GM23338 (cell line): Measurements from ENCODE around the gene GIMAP2. TPM values are rescaled to one million over a fixed set of nuclear protein-coding genes. Genes with fewer than 3 reads are reported as not detected.

Experiments
- ATAC-seq: fragments of 200-7000 bp; cut with Tn5 transposase; 3 replicates; pipeline ENCODE4 v1.9.1; 2020
- DNase-seq: peaks from one replicate; pipeline ENCODE4 v3.0.0-alpha.2; 2015; ENCODE audit warnings: low spot score
- H2AFZ ChIP-seq: fragments of 200-600 bp; sonication (generic); 2 replicates; pipeline ENCODE4 v1.8.0; 2016; ENCODE audit warnings: antibody characterized with exemption, mild to moderate bottlenecking, moderate library complexity
- H3F3A ChIP-seq: fragments of 200-600 bp; sonication (generic); replicated peaks from 2 replicates; pipeline ENCODE4 v1.8.0; 2017; ENCODE audit warnings: antibody characterized with exemption, mixed run types, low read depth
- H3K27ac ChIP-seq: fragments of 200-600 bp; sonication (generic); 2 replicates; pipeline ENCODE4 v1.6.1; 2016; ENCODE audit warnings: low read depth
- H3K27me3 ChIP-seq: fragments of 200-600 bp; sonication (generic); 2 replicates; pipeline ENCODE4 v1.8.0; 2016; ENCODE audit warnings: mild to moderate bottlenecking, mixed run types, moderate library complexity; ENCODE audit not compliant: insufficient read depth
- H3K36me3 ChIP-seq: fragments of 200-600 bp; sonication (generic); 2 replicates; pipeline ENCODE4 v1.8.0; 2016; ENCODE audit warnings: mild to moderate bottlenecking; ENCODE audit not compliant: insufficient read depth
- H3K4me1 ChIP-seq: fragments of 200-600 bp; sonication (generic); 2 replicates; pipeline ENCODE4 v1.8.0; 2016; ENCODE audit warnings: mild to moderate bottlenecking, moderate library complexity; ENCODE audit not compliant: insufficient read depth
- H3K4me2 ChIP-seq: fragments of 200-600 bp; sonication (generic); 2 replicates; pipeline ENCODE4 v1.7.1; 2017; ENCODE audit warnings: mixed run types
- H3K4me3 ChIP-seq: fragments of 200-600 bp; sonication (generic); 2 replicates; pipeline ENCODE4 v1.6.1; 2016; ENCODE audit warnings: mixed run types
- H3K79me2 ChIP-seq: fragments of 200-600 bp; sonication (generic); replicated peaks from 2 replicates; pipeline ENCODE4 v1.8.0; 2017; ENCODE audit warnings: mild to moderate bottlenecking; ENCODE audit not compliant: insufficient read depth
- H3K9me2 ChIP-seq: fragments of 200-600 bp; sonication (generic); 2 replicates; pipeline ENCODE4 v1.8.0; 2017; ENCODE audit not compliant: insufficient read depth
- H4K20me1 ChIP-seq: fragments of 200-600 bp; sonication (generic); replicated peaks from 2 replicates; pipeline ENCODE4 v1.8.0; 2017; ENCODE audit warnings: mild to moderate bottlenecking; ENCODE audit not compliant: insufficient read depth
- H3K27ac Mint-ChIP-seq: 2 replicates; pipeline ENCODE4 v1.8.0; 2020; ENCODE audit warnings: inconsistent platforms, mild to moderate bottlenecking, moderate library complexity, mixed read lengths
- H3K27me3 Mint-ChIP-seq: 3 replicates; pipeline ENCODE4 v1.8.0; 2022; ENCODE audit warnings: low read depth, mild to moderate bottlenecking, moderate library complexity, mixed read lengths, inconsistent platforms; ENCODE audit not compliant: insufficient read depth, poor library complexity
- H3K36me3 Mint-ChIP-seq: 3 replicates; pipeline ENCODE4 v1.8.0; 2021; ENCODE audit warnings: low read depth, mild to moderate bottlenecking, inconsistent platforms, moderate library complexity, mixed read lengths
- H3K4me1 Mint-ChIP-seq: 3 replicates; pipeline ENCODE4 v1.8.0; 2020; ENCODE audit warnings: mild to moderate bottlenecking, inconsistent platforms, mixed read lengths
- H3K4me3 Mint-ChIP-seq: 3 replicates; pipeline ENCODE4 v1.8.0; 2021; ENCODE audit warnings: moderate library complexity, mild to moderate bottlenecking, inconsistent platforms, mixed read lengths
- H3K9me3 Mint-ChIP-seq: 3 replicates; pipeline ENCODE4 v1.8.0; 2020; ENCODE audit warnings: moderate library complexity, mild to moderate bottlenecking, inconsistent platforms, mixed read lengths
- CREB1 ChIP-seq: fragments of 250-450 bp; sonication (Bioruptor Pico); IDR thresholded peaks from 2 replicates; pipeline ENCODE4 v1.5.0; 2020; ENCODE audit warnings: low read depth, mild to moderate bottlenecking, moderate library complexity
- CTCF ChIP-seq, 2 experiments: fragments of 200-600 bp in 1 of 2; sonication (generic) in 1 of 2; conservative IDR thresholded peaks; 2 replicates each; pipeline versions ENCODE4 v1.5.1 to v1.6.1; 2016 to 2017; ENCODE audit warnings: antibody characterized with exemption in 2 of 2, low read depth in 2 of 2, mild to moderate bottlenecking in 2 of 2, moderate library complexity in 1 of 2
- EZH2 ChIP-seq: fragments of 200-600 bp; sonication (generic); IDR thresholded peaks from one replicate; pipeline ENCODE4 v1.8.0; 2017; ENCODE audit warnings: antibody characterized with exemption, mild to moderate bottlenecking, low read depth; ENCODE audit not compliant: unreplicated experiment
- EZH2phosphoT487 ChIP-seq: fragments of 200-600 bp; sonication (generic); IDR thresholded peaks from one replicate; pipeline ENCODE4 v1.8.1; 2018; ENCODE audit warnings: antibody characterized with exemption; ENCODE audit not compliant: unreplicated experiment
- JUNB ChIP-seq: IDR thresholded peaks from one replicate; pipeline ENCODE4 v1.6.1; 2016; ENCODE audit warnings: antibody characterized with exemption; ENCODE audit not compliant: unreplicated experiment
- NANOG ChIP-seq: IDR thresholded peaks from 2 replicates; pipeline ENCODE4 v1.6.1; 2016; ENCODE audit warnings: antibody characterized with exemption, borderline replicate concordance
- POLR2AphosphoS5 ChIP-seq: IDR thresholded peaks from 2 replicates; pipeline ENCODE4 v1.6.1; 2016; ENCODE audit warnings: antibody characterized with exemption, low read depth
- REST ChIP-seq: IDR thresholded peaks from one replicate; pipeline ENCODE4 v1.6.1; 2018; ENCODE audit warnings: antibody characterized with exemption; ENCODE audit not compliant: unreplicated experiment
- STAT1 ChIP-seq: IDR thresholded peaks from one replicate; pipeline ENCODE4 v1.6.1; 2016; ENCODE audit warnings: antibody characterized with exemption; ENCODE audit not compliant: unreplicated experiment
- ZNF114 ChIP-seq: fragments of 250-450 bp; sonication (Bioruptor Pico); IDR thresholded peaks from 2 replicates; pipeline ENCODE4 v1.5.0; 2020; ENCODE audit warnings: mild to moderate bottlenecking, moderate library complexity
- ZNF331 ChIP-seq: fragments of 250-450 bp; sonication (Bioruptor Pico); IDR thresholded peaks from 2 replicates; pipeline ENCODE4 v1.5.0; 2020; ENCODE audit warnings: low read depth, mild to moderate bottlenecking, moderate library complexity
- polyA plus RNA-seq: library from polyadenylated mRNA; unstranded; fragments of >200 nt; fragmentation: Nextera tagmentation; extraction: Ambion mirVana; gene quantifications from 2 replicates; pipeline ENCODE4 v1.2.1, GENCODE V29; 2016
- total RNA-seq: library from RNA; depleted of rRNA; stranded (reverse); fragments of >200 nt; shearing (Covaris generic); gene quantifications from 2 replicates; pipeline ENCODE4 v1.2.3, GENCODE V29; 2014
- TF ChIP-seq, protein P1 (sequence below): fragments of 250-450 bp; sonication (Bioruptor Pico); IDR thresholded peaks from 2 replicates; pipeline ENCODE4 v1.5.0; 2020; ENCODE audit warnings: mild to moderate bottlenecking, moderate library complexity
- TF ChIP-seq, protein P2 (sequence below): IDR thresholded peaks from 2 replicates; pipeline ENCODE4 v1.6.1; 2016; ENCODE audit warnings: antibody characterized with exemption

Gene GIMAP2
- total and polyA plus RNA-seq, 2 experiments from 2014 or later, result not detected

- H3K4me2 ChIP-seq, result no peak overlapping the region
- TF ChIP-seq REST (no peak), ZNF114 (CRISPR knock-in tag) (no peak), NANOG (no peak), CTCF (conservative IDR thresholded peaks at IDR 0.05; ENCODE audit: low read depth in 2 of 2) (no peak), CREB1 (CRISPR knock-in tag) (no peak), JUNB (no peak), STAT1 (no peak), EZH2phosphoT487 (no peak), EZH2 (no peak), POLR2AphosphoS5 (no peak), ZNF331 (CRISPR knock-in tag) (no peak)
- TF ChIP-seq, protein P1, sequence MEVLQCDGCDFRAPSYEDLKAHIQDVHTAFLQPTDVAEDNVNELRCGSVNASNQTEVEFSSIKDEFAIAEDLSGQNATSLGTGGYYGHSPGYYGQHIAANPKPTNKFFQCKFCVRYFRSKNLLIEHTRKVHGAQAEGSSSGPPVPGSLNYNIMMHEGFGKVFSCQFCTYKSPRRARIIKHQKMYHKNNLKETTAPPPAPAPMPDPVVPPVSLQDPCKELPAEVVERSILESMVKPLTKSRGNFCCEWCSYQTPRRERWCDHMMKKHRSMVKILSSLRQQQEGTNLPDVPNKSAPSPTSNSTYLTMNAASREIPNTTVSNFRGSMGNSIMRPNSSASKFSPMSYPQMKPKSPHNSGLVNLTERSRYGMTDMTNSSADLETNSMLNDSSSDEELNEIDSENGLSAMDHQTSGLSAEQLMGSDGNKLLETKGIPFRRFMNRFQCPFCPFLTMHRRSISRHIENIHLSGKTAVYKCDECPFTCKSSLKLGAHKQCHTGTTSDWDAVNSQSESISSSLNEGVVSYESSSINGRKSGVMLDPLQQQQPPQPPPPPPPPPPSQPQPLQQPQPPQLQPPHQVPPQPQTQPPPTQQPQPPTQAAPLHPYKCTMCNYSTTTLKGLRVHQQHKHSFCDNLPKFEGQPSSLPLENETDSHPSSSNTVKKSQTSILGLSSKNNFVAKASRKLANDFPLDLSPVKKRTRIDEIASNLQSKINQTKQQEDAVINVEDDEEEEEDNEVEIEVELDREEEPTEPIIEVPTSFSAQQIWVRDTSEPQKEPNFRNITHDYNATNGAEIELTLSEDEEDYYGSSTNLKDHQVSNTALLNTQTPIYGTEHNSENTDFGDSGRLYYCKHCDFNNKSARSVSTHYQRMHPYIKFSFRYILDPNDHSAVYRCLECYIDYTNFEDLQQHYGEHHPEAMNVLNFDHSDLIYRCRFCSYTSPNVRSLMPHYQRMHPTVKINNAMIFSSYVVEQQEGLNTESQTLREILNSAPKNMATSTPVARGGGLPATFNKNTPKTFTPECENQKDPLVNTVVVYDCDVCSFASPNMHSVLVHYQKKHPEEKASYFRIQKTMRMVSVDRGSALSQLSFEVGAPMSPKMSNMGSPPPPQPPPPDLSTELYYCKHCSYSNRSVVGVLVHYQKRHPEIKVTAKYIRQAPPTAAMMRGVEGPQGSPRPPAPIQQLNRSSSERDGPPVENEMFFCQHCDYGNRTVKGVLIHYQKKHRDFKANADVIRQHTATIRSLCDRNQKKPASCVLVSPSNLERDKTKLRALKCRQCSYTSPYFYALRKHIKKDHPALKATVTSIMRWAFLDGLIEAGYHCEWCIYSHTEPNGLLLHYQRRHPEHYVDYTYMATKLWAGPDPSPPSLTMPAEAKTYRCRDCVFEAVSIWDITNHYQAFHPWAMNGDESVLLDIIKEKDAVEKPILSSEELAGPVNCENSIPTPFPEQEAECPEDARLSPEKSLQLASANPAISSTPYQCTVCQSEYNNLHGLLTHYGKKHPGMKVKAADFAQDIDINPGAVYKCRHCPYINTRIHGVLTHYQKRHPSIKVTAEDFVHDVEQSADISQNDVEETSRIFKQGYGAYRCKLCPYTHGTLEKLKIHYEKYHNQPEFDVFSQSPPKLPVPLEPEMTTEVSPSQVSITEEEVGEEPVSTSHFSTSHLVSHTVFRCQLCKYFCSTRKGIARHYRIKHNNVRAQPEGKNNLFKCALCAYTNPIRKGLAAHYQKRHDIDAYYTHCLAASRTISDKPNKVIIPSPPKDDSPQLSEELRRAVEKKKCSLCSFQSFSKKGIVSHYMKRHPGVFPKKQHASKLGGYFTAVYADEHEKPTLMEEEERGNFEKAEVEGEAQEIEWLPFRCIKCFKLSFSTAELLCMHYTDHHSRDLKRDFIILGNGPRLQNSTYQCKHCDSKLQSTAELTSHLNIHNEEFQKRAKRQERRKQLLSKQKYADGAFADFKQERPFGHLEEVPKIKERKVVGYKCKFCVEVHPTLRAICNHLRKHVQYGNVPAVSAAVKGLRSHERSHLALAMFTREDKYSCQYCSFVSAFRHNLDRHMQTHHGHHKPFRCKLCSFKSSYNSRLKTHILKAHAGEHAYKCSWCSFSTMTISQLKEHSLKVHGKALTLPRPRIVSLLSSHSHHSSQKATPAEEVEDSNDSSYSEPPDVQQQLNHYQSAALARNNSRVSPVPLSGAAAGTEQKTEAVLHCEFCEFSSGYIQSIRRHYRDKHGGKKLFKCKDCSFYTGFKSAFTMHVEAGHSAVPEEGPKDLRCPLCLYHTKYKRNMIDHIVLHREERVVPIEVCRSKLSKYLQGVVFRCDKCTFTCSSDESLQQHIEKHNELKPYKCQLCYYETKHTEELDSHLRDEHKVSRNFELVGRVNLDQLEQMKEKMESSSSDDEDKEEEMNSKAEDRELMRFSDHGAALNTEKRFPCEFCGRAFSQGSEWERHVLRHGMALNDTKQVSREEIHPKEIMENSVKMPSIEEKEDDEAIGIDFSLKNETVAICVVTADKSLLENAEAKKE (CRISPR knock-in tag), result no peak
- TF ChIP-seq, protein P2, sequence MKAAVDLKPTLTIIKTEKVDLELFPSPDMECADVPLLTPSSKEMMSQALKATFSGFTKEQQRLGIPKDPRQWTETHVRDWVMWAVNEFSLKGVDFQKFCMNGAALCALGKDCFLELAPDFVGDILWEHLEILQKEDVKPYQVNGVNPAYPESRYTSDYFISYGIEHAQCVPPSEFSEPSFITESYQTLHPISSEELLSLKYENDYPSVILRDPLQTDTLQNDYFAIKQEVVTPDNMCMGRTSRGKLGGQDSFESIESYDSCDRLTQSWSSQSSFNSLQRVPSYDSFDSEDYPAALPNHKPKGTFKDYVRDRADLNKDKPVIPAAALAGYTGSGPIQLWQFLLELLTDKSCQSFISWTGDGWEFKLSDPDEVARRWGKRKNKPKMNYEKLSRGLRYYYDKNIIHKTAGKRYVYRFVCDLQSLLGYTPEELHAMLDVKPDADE, result no peak
- H2AFZ ChIP-seq, result no peak overlapping the region
- DNase-seq, result no peak
- no peaks in the 10 kb centered on the region for H3K9me2 ChIP-seq
- H3K9me3 Mint-ChIP-seq, result peaks cover 13% of the 10 kb centered on the region; the same call in 1 of the 3 replicates
- H3K36me3 Mint-ChIP-seq, result no peaks in the 10 kb centered on the region
- H3K4me1 ChIP-seq, result no peaks in the 10 kb centered on the region
- H3K4me3 Mint-ChIP-seq, result no peak overlapping the region
- H3K4me1 Mint-ChIP-seq, result peaks cover 8% of the 10 kb centered on the region; the same call in 1 of the 3 replicates
- no peak overlapping the region for H3K4me3 ChIP-seq
- H3K27ac Mint-ChIP-seq, result no peak overlapping the region
- H3K36me3 ChIP-seq, result no peaks in the 10 kb centered on the region
- ATAC-seq, result no peak
- H3K27ac ChIP-seq, result no peak overlapping the region
- peaks cover 99% of the 10 kb centered on the region for H3K27me3 ChIP-seq
- no peaks in the 10 kb centered on the region for H3K79me2 ChIP-seq
- H3F3A ChIP-seq, result no peaks in the 10 kb centered on the region
- peaks cover 26% of the 10 kb centered on the region for H4K20me1 ChIP-seq
- H3K27me3 Mint-ChIP-seq, result peaks cover 96% of the 10 kb centered on the region
These were observed 48.7 kb downstream of the GIMAP2 start for GRCh38 chr7:150734254-150734653.
